Lung (tissue), 12 donors: ENCODE results near the gene EXOC4. TPM values are rescaled to one million over a fixed set of nuclear protein-coding genes. Genes with fewer than 3 reads are reported as not detected.
"Not testable (repeated sequence)": the region's sequence is repeated elsewhere in the genome, so short reads cannot be mapped to it uniquely, and the experiment has no call there.

Experiments
- ATAC-seq: fragments of 200-7000 bp; cut with Tn5 transposase; one replicate; pipeline ENCODE4 v1.9.1; 2020; ENCODE audit warnings: moderate number of reproducible peaks; ENCODE audit not compliant: insufficient read depth, low FRiP score
- DNase-seq, 3 donors: peaks; one replicate each; pipeline ENCODE4 v3.0.0-alpha.2; 2013 to 2017
- H3K27ac ChIP-seq, 2 donors: one replicate each; pipeline ENCODE4 v1.5.1; 2013; ENCODE audit warnings: mild to moderate bottlenecking in 2 of 2, moderate library complexity in 2 of 2, control low read depth in 1 of 2, inconsistent platforms in 1 of 2, low read depth in 1 of 2, low read length in 1 of 2
- H3K27me3 ChIP-seq, 3 donors: one replicate each; pipeline ENCODE4 v1.5.1; 2013; ENCODE audit warnings: low read length in 2 of 3; ENCODE audit not compliant: control insufficient read depth in 3 of 3, insufficient read depth in 3 of 3
- H3K36me3 ChIP-seq, 4 donors: one replicate each; pipeline ENCODE4 v1.5.1; 2013; ENCODE audit warnings: low read length in 4 of 4, mild to moderate bottlenecking in 1 of 4, moderate library complexity in 1 of 4; ENCODE audit not compliant: control insufficient read depth in 4 of 4, insufficient read depth in 4 of 4
- H3K4me1 ChIP-seq, 5 donors: one replicate each; pipeline ENCODE4 v1.5.1; 2013; ENCODE audit warnings: low read length in 5 of 5, mild to moderate bottlenecking in 2 of 5, moderate library complexity in 1 of 5; ENCODE audit not compliant: control insufficient read depth in 5 of 5, insufficient read depth in 5 of 5
- H3K4me3 ChIP-seq: one replicate; pipeline ENCODE4 v1.5.1; 2013; ENCODE audit warnings: mild to moderate bottlenecking, control low read depth, moderate library complexity
- H3K9ac ChIP-seq, 2 donors: one replicate each; pipeline ENCODE4 v1.5.1; 2013; ENCODE audit warnings: low read length in 2 of 2, control low read depth in 1 of 2; ENCODE audit not compliant: insufficient read depth in 1 of 2
- H3K9me3 ChIP-seq, 4 donors: one replicate each; pipeline ENCODE4 v1.5.1; 2013; ENCODE audit warnings: low read length in 3 of 4, mild to moderate bottlenecking in 1 of 4, moderate library complexity in 1 of 4; ENCODE audit not compliant: control insufficient read depth in 4 of 4, insufficient read depth in 3 of 4
- WGBS, 2 donors: extraction: QIAGEN DNeasy Blood & Tissue Kit; methylation state at CpG; one replicate each; pipeline ENCODE4 v1.1.7; 2013; 5-methylcytosine and 5-hydroxymethylcytosine counted together
- polyA plus RNA-seq, 2 donors: library from polyadenylated mRNA; stranded (reverse); fragments of 200-250 nt; gene quantifications; one replicate each; pipeline ENCODE4 v1.2.1, GENCODE V29; 2013
- total RNA-seq, 2 donors: library from RNA; depleted of rRNA in 1 of 2; stranded (reverse); fragments of >200 nt in 1 of 2; gene quantifications; one replicate each; pipeline ENCODE4 v1.2.1, GENCODE V29; 2014 to 2021
- TF ChIP-seq, protein P1 (sequence below): IDR thresholded peaks from 2 replicates; pipeline ENCODE4 v1.5.1; 2012; ENCODE audit warnings: mild to moderate bottlenecking; ENCODE audit errors: control extremely low read depth, extremely low read depth
- donor health status: control.
- donor health status: control.
- donor health status: Bipolar disorder and iron deficiency.
- donor health status: healthy.
- donor health status: DM: yes; HTN: yes; CAD: no.

The EXOC4 gene
- total and polyA plus RNA-seq, 4 donors = 10.3 to 232 (median 47.4) TPM

- Histone ChIP-seq H3K27me3 (no peaks in the 10 kb centered on the region), H3K9me3 (no peaks in the 10 kb centered on the region), H3K36me3 (no peaks in the 10 kb centered on the region), H3K4me3 (no peak overlapping the region), H3K4me1 (peaks cover 0 to 2% (median 0%) of the 10 kb centered on the region in 5 donors), H3K27ac (no peak overlapping the region), H3K9ac (no peak overlapping the region)
- DNase-seq (peak in 2 of 3 donors; percentile 27 to 57), ATAC-seq (no peak)
- WGBS, 2 donors = 93 to 96% methylated on average over 5 of the region's 5 CpGs
- TF ChIP-seq, protein P1, sequence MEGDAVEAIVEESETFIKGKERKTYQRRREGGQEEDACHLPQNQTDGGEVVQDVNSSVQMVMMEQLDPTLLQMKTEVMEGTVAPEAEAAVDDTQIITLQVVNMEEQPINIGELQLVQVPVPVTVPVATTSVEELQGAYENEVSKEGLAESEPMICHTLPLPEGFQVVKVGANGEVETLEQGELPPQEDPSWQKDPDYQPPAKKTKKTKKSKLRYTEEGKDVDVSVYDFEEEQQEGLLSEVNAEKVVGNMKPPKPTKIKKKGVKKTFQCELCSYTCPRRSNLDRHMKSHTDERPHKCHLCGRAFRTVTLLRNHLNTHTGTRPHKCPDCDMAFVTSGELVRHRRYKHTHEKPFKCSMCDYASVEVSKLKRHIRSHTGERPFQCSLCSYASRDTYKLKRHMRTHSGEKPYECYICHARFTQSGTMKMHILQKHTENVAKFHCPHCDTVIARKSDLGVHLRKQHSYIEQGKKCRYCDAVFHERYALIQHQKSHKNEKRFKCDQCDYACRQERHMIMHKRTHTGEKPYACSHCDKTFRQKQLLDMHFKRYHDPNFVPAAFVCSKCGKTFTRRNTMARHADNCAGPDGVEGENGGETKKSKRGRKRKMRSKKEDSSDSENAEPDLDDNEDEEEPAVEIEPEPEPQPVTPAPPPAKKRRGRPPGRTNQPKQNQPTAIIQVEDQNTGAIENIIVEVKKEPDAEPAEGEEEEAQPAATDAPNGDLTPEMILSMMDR = no peak
Observed at GRCh38 chr7:133638857-133639256, 386.0 kb downstream of the EXOC4 start.

GRCh38 chr7:133641436-133641835 lies 388.6 kb downstream of the EXOC4 start:
- 93 to 98% methylated on average over 2 of the region's 2 CpGs for WGBS, 2 donors
- H3K9me3 ChIP-seq = peaks cover 0 to 3% (median under 1%) of the 10 kb centered on the region in 4 donors
- no peak overlapping the region for H3K9ac ChIP-seq
- ATAC-seq = no peak
- no peak overlapping the region for H3K27ac ChIP-seq
- no peak for DNase-seq
- H3K27me3 ChIP-seq = no peaks in the 10 kb centered on the region
- TF ChIP-seq, protein P1 = no peak
- H3K36me3 ChIP-seq = no peaks in the 10 kb centered on the region
- H3K4me1 ChIP-seq = peaks cover 0 to 8% (median 3%) of the 10 kb centered on the region in 5 donors
- H3K4me3 ChIP-seq = no peak overlapping the region

- no peak overlapping the region for H3K4me3 ChIP-seq
- H3K9me3 ChIP-seq = peaks cover 0 to 3% (median under 1%) of the 10 kb centered on the region in 4 donors
- TF ChIP-seq, protein P1 = no peak
- no peaks in the 10 kb centered on the region for H3K27me3 ChIP-seq
- ATAC-seq = no peak
- no peaks in the 10 kb centered on the region for H3K36me3 ChIP-seq
- no peak overlapping the region for H3K27ac ChIP-seq
- no peak for DNase-seq
- WGBS, 2 donors = 89 to 93% methylated on average over 2 of the region's 2 CpGs
- peaks cover 0 to 14% (median 3%) of the 10 kb centered on the region in 5 donors for H3K4me1 ChIP-seq
- H3K9ac ChIP-seq = no peak overlapping the region
Observed at GRCh38 chr7:133642907-133643306, 390.0 kb downstream of the EXOC4 start.

GRCh38 chr7:133643652-133644051 lies 390.8 kb downstream of the EXOC4 start:
- H3K4me3 ChIP-seq, DNase-seq, H3K36me3 ChIP-seq, H3K9me3 ChIP-seq, H3K27ac ChIP-seq, ATAC-seq, H3K27me3 ChIP-seq, H3K9ac ChIP-seq: not testable (repeated sequence)
- 76 to 91% methylated on average over 5 of the region's 5 CpGs for WGBS, 2 donors
- H3K4me1 ChIP-seq = peaks cover 0 to 14% (median 3%) of the 10 kb centered on the region in 5 donors
